Fibroblast of skin of scalp (primary cell): ENCODE results near the gene NCDN.
"Not testable (repeated sequence)": the region's sequence is repeated elsewhere in the genome, so short reads cannot be mapped to it uniquely, and the experiment has no call there.

Experiments
- DNase-seq: peaks from one replicate; pipeline ENCODE4 v3.0.0-alpha.2; 2013

Gene NCDN

GRCh38 chr1:35569936-35570335, 12.3 kb downstream of the NCDN start:
- DNase-seq, result no peak

- DNase-seq, result no peak
These were observed 13.1 kb downstream of the NCDN start for GRCh38 chr1:35570589-35571137.

GRCh38 chr1:35571263-35571662, 13.7 kb downstream of the NCDN start:
- DNase-seq, result no peak

- DNase-seq, result no peak
These were observed 14.7 kb downstream of the NCDN start for GRCh38 chr1:35572296-35572695.

GRCh38 chr1:35573198-35574124, 15.9 kb downstream of the NCDN start, which contains the start of gene TFAP2E:
TSS of gene TFAP2E (plus strand) at chr1:35573314. CDS start at chr1:35573578, 264 bp downstream.
- peak; percentile 27 for DNase-seq

GRCh38 chr1:35574125-35574654, 16.6 kb downstream of the NCDN start:
- DNase-seq, result no peak

- no peak for DNase-seq
These were observed 17.2 kb downstream of the NCDN start for GRCh38 chr1:35574655-35575415.

- no peak for DNase-seq
These were observed 17.9 kb downstream of the NCDN start for GRCh38 chr1:35575416-35575958.

- DNase-seq, result peak; percentile 21
These were observed 18.6 kb downstream of the NCDN start for GRCh38 chr1:35576061-35576765.

GRCh38 chr1:35576766-35577070, 19.1 kb downstream of the NCDN start:
- DNase-seq, result not testable (repeated sequence)

GRCh38 chr1:35577071-35577998, 19.7 kb downstream of the NCDN start:
- peak; percentile 19 for DNase-seq

GRCh38 chr1:35580949-35581388, 23.4 kb downstream of the NCDN start:
- no peak for DNase-seq

GRCh38 chr1:35581621-35582020, 24.0 kb downstream of the NCDN start:
- not testable (repeated sequence) for DNase-seq

- no peak for DNase-seq
These were observed 27.7 kb downstream of the NCDN start for GRCh38 chr1:35585281-35585680.

GRCh38 chr1:35585805-35586204, 28.2 kb downstream of the NCDN start:
- not testable (repeated sequence) for DNase-seq

GRCh38 chr1:35586808-35587207, 29.2 kb downstream of the NCDN start:
- no peak for DNase-seq

- DNase-seq, result no peak
These were observed 30.1 kb downstream of the NCDN start for GRCh38 chr1:35587736-35588135.

GRCh38 chr1:35588197-35588910, 30.8 kb downstream of the NCDN start:
- no peak for DNase-seq

- DNase-seq, result no peak
These were observed 32.2 kb downstream of the NCDN start for GRCh38 chr1:35589516-35590427.
